DND-41 (cell line): ENCODE data around the gene CRAMP1.

Experiments
- EZH2 ChIP-seq: IDR thresholded peaks from 3 replicates; pipeline ENCODE4 v1.6.1; 2012; ENCODE audit warnings: borderline replicate concordance, low read depth, mild to moderate bottlenecking, moderate library complexity, low read length, inconsistent platforms; ENCODE audit not compliant: severe bottlenecking
- TF ChIP-seq, protein P1 (sequence below): IDR thresholded peaks from 2 replicates; pipeline ENCODE4 v1.5.1; 2012; ENCODE audit warnings: borderline replicate concordance, low read length, moderate library complexity, mild to moderate bottlenecking; ENCODE audit not compliant: poor library complexity, severe bottlenecking; ENCODE audit errors: extremely low read depth

DNA sequence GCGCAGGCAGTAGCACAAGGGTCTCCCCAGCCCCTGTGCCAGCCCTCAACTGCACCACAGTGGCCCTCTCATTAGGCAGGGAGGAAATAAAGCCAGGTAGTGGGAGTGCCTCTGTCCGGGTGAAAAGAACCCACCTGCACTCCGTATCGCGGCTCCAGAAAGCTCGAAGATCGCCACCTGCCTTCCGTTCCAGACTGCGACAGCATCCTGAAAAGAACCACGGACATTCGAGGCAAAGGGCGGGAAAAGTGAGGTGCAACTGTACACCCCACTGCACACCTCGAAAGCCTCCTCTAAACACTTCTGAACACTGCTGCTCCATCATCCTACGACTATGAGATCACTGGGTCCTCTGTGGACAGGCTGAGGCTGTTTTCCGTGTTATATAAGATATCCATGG lies 29.0 kb upstream of the CRAMP1 start:
- no peak for TF ChIP-seq EZH2
- TF ChIP-seq, protein P1, sequence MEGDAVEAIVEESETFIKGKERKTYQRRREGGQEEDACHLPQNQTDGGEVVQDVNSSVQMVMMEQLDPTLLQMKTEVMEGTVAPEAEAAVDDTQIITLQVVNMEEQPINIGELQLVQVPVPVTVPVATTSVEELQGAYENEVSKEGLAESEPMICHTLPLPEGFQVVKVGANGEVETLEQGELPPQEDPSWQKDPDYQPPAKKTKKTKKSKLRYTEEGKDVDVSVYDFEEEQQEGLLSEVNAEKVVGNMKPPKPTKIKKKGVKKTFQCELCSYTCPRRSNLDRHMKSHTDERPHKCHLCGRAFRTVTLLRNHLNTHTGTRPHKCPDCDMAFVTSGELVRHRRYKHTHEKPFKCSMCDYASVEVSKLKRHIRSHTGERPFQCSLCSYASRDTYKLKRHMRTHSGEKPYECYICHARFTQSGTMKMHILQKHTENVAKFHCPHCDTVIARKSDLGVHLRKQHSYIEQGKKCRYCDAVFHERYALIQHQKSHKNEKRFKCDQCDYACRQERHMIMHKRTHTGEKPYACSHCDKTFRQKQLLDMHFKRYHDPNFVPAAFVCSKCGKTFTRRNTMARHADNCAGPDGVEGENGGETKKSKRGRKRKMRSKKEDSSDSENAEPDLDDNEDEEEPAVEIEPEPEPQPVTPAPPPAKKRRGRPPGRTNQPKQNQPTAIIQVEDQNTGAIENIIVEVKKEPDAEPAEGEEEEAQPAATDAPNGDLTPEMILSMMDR, result peak; percentile 12
